HepG2 (cell line): ENCODE data around the gene DAAM2.

ENCODE experiments used
- DNMT1 ChIP-seq: sonication (generic); formaldehyde crosslinking; IDR thresholded peaks from 2 replicates; pipeline ENCODE4 v1.5.1; 2020; ENCODE audit warnings: mild to moderate bottlenecking, missing genetic modification reagents
- MXI1 ChIP-seq: IDR thresholded peaks from 3 replicates; pipeline ENCODE4 v1.6.1; 2012; ENCODE audit warnings: low read depth, low read length, inconsistent platforms, borderline replicate concordance
- POLR2A ChIP-seq, 2 experiments: IDR thresholded peaks; 2 replicates each; pipeline ENCODE4 v1.6.1; 2011; ENCODE audit warnings: low read depth in 2 of 2, low read length in 2 of 2, mild to moderate bottlenecking in 1 of 2, moderate library complexity in 1 of 2; ENCODE audit not compliant: insufficient read depth in 1 of 2
- SNAPC2 ChIP-seq: sonication (generic); formaldehyde crosslinking; IDR thresholded peaks from 2 replicates; pipeline ENCODE4 v1.8.1; 2022; ENCODE audit warnings: mild to moderate bottlenecking, missing genetic modification reagents
- TF ChIP-seq, protein P1 (sequence below): IDR thresholded peaks from 2 replicates; pipeline ENCODE4 v1.6.1; 2012; ENCODE audit warnings: inconsistent platforms
- TF ChIP-seq, protein P2 (sequence below): sonication (generic); formaldehyde crosslinking; IDR thresholded peaks from 2 replicates; pipeline ENCODE4 v1.4.0; 2020; ENCODE audit warnings: mild to moderate bottlenecking, missing genetic modification reagents
- TF ChIP-seq, protein P3 (sequence below): IDR thresholded peaks from 2 replicates; pipeline ENCODE4 v1.6.1; 2018; ENCODE audit warnings: missing genetic modification reagents, mild to moderate bottlenecking, missing compliant biosample characterization

DNA sequence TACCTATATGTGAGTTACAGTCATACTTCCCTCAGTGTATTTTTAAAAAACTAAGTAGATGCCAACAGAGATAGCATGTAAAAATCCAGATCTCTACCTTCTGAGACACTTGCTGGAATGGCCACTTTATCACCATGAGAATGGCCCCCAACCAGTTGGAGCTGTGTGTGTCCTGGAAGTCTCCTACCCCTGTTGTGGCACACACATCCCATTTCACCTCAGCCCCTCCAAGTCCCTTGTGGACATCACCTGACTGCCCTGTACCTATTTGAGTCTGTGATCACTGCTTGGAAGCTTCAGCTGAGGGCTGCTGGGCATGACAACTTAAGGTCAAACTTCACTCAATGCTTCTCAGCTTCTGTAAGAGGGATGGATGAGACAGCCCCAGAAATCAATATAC lies 118.0 kb downstream of the DAAM2 start:
- TF ChIP-seq MXI1: no peak
- TF ChIP-seq, protein P1, sequence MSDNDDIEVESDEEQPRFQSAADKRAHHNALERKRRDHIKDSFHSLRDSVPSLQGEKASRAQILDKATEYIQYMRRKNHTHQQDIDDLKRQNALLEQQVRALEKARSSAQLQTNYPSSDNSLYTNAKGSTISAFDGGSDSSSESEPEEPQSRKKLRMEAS: no peak
- TF ChIP-seq SNAPC2 (CRISPR knock-in tag): no peak
- TF ChIP-seq, protein P2, sequence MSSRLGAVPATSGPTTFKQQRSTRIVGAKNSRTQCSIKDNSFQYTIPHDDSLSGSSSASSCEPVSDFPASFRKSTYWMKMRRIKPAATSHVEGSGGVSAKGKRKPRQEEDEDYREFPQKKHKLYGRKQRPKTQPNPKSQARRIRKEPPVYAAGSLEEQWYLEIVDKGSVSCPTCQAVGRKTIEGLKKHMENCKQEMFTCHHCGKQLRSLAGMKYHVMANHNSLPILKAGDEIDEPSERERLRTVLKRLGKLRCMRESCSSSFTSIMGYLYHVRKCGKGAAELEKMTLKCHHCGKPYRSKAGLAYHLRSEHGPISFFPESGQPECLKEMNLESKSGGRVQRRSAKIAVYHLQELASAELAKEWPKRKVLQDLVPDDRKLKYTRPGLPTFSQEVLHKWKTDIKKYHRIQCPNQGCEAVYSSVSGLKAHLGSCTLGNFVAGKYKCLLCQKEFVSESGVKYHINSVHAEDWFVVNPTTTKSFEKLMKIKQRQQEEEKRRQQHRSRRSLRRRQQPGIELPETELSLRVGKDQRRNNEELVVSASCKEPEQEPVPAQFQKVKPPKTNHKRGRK: no peak
- no peak for TF ChIP-seq POLR2A (IDR thresholded peaks at IDR 0.05; ENCODE audit: insufficient read depth in 1 of 2, low read depth in 2 of 2, low read length in 2 of 2)
- TF ChIP-seq, protein P3, sequence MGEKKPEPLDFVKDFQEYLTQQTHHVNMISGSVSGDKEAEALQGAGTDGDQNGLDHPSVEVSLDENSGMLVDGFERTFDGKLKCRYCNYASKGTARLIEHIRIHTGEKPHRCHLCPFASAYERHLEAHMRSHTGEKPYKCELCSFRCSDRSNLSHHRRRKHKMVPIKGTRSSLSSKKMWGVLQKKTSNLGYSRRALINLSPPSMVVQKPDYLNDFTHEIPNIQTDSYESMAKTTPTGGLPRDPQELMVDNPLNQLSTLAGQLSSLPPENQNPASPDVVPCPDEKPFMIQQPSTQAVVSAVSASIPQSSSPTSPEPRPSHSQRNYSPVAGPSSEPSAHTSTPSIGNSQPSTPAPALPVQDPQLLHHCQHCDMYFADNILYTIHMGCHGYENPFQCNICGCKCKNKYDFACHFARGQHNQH (CRISPR knock-in tag): no peak
- no peak for TF ChIP-seq DNMT1 (CRISPR knock-in tag)
